ENCODE measurements around the gene CLMN.

The CLMN gene

DNA sequence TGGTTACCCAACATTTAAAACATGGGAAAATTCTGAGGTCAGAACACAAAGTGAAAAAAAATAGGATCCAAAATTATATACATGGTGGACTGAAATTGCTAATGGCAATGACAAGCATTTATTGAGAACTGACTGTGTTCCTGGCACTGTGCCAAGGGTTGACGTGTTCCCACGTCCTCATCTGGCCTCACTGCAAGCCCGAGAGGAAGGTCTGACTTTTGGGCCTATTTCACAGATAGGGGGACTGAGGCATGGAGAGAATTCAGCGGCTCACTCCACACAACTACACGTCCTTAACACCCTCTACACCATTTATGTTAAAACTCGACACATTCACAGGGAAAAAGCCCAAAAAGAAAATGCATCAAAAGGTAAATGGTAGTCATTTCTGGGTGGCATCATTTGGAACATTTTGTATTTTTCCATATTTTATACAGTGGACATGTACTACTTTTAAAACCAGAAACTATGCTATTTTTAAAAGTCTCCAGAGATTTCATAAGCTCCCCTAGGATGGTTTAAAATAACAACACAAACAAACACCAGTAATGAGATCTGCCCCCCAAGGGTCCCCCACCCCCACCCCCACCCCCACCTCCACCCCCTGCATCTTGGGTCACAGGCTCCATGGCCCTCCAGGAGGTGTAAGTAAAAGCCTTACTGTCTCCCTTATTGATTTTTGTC, 27.7 kb downstream of the CLMN start:
- TF ChIP-seq, protein P1, sequence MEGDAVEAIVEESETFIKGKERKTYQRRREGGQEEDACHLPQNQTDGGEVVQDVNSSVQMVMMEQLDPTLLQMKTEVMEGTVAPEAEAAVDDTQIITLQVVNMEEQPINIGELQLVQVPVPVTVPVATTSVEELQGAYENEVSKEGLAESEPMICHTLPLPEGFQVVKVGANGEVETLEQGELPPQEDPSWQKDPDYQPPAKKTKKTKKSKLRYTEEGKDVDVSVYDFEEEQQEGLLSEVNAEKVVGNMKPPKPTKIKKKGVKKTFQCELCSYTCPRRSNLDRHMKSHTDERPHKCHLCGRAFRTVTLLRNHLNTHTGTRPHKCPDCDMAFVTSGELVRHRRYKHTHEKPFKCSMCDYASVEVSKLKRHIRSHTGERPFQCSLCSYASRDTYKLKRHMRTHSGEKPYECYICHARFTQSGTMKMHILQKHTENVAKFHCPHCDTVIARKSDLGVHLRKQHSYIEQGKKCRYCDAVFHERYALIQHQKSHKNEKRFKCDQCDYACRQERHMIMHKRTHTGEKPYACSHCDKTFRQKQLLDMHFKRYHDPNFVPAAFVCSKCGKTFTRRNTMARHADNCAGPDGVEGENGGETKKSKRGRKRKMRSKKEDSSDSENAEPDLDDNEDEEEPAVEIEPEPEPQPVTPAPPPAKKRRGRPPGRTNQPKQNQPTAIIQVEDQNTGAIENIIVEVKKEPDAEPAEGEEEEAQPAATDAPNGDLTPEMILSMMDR (IDR thresholded peaks at IDR 0.05; ENCODE audit: low read depth, low read length), result no peak
- peak; percentile 73 for DNase-seq (ENCODE audit: low read depth, low spot score)
- in situ Hi-C loops (cut with HindIII; ENCODE audit: low sequenced_read_pairs), result no loop called here
- no peak overlapping the region for H3K4me3 ChIP-seq (ENCODE audit: low read depth, low read length)

DNA sequence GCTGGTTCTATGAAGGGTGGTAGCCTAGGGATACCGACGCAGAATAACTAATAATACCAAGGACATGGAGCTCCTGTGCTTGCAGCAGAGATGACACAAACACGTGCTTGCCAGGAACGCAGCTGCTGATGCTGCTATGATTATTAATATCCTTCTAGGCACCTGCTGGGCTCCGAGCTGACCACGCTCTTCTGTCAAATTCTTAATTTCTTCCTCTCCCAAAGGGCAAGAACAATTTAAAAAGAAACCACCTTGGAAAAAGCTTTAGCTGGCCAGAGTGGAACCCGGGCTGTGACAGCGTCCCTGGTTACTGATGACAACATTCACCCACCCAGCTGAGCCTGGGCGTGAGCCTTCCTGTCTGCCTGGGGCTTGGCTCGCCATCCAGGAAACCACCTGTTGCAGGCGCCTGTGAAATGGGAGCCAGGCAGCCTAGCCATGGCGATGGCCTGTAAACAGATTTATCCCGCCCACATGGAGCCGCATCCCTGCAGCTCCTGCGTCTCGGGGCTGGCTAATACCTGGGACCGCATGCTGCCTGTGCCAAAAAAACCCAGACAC, 28.8 kb downstream of the CLMN start:
- DNase-seq (ENCODE audit: low read depth, low spot score), result no peak
- TF ChIP-seq, protein P1 (IDR thresholded peaks at IDR 0.05; ENCODE audit: low read depth, low read length), result no peak
- in situ Hi-C loops (cut with HindIII; ENCODE audit: low sequenced_read_pairs), result no loop called here

DNA sequence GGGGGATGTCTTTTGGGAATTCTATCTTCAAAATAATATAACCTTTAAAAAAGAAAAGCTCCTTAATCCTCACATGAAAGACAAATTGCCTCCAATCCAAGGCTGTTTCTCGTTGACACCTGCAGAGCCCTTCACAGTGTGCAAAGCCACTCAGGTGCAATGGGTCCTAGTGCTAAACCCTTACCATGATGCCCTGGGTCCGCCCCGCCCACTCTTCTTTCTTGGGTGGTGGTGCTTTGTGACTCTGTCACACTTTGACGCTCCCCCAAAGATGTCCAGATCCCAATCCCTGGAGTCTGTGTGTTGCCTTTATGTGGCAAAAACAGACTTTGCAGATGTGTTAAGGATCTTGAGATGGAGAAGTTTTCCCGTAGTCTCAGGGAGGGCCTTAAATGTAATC, 29.7 kb downstream of the CLMN start:
- TF ChIP-seq, protein P1 (IDR thresholded peaks at IDR 0.05; ENCODE audit: low read depth, low read length), result no peak
- H3K4me3 ChIP-seq (ENCODE audit: low read depth, low read length), result no peak overlapping the region
- no peak for DNase-seq (ENCODE audit: low read depth, low spot score)
- in situ Hi-C loops (cut with HindIII; ENCODE audit: low sequenced_read_pairs), result no loop called here

More for the DNA sequence above, 28.8 kb downstream of the CLMN start:
- H3K4me3 ChIP-seq (ENCODE audit: low read depth, low read length), result no peak overlapping the region

DNA sequence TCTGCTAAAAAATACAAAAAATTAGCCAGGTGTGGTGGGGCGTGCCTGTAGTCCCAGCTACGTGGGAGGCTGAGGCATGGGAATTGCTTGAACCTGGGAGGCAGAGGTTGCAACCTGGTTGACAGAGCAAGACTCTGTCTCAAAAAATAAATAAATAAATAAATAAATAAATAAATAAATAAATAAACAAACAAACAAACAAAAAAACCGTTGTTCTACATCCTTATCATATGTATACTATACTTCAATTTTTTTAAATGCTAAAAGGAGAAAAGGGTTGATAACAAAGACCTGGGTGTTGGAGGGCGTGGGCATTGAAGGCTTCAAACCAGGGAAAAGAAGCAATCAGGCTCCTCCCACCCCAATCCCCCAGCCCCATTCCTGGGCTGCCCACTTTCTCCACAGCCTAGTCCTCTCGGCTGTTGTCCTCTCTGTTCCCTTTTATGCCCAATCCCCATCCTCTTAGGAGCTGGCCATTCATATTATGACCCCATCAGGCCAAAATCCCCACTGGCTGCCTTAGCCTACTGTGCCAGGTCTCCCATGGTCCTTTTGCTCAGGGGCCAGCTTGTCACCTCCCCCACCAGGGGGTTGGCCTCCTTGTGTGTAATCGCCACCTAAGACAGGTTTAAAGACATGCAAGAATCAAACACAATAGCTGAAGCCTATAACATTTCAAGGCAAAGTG, 30.2 kb downstream of the CLMN start:
- TF ChIP-seq, protein P1 (IDR thresholded peaks at IDR 0.05; ENCODE audit: low read depth, low read length), result no peak
- in situ Hi-C loops (cut with HindIII; ENCODE audit: low sequenced_read_pairs), result no loop called here
- no peak for DNase-seq (ENCODE audit: low read depth, low spot score)
- H3K4me3 ChIP-seq (ENCODE audit: low read depth, low read length), result no peak overlapping the region

DNA sequence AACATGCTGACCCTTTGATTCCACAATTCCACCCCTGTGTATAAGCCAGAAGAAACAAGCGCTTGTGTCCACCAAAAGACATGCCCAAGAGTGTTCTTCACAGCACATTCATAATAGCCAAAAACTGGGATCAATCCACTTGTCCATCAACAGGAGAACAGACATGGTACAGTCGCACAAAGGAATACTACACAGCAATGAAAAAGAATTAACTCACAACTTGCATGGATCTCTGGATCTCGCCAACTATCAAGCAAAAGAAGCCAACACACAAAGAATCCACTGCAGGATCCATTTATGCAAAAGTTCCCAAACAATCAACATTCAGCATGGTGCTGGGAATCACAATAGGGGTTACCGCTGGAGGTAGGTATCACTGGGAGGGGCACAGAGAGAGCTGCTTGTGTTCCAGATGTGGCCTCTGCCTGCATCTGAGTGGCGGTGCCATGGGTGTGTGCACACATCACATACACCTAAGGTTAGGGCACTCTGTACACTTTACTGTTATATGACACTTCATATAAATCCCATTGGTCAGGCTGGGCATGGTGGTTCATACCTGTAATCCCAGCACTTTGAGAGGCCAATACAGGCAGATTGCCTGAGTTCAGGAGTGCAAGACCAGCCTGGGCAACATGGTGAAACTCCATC, 30.9 kb downstream of the CLMN start:
- no peak overlapping the region for H3K4me3 ChIP-seq (ENCODE audit: low read depth, low read length)
- TF ChIP-seq, protein P1 (IDR thresholded peaks at IDR 0.05; ENCODE audit: low read depth, low read length), result no peak
- in situ Hi-C loops (cut with HindIII; ENCODE audit: low sequenced_read_pairs), result no loop called here
- DNase-seq (ENCODE audit: low read depth, low spot score), result no peak

DNA sequence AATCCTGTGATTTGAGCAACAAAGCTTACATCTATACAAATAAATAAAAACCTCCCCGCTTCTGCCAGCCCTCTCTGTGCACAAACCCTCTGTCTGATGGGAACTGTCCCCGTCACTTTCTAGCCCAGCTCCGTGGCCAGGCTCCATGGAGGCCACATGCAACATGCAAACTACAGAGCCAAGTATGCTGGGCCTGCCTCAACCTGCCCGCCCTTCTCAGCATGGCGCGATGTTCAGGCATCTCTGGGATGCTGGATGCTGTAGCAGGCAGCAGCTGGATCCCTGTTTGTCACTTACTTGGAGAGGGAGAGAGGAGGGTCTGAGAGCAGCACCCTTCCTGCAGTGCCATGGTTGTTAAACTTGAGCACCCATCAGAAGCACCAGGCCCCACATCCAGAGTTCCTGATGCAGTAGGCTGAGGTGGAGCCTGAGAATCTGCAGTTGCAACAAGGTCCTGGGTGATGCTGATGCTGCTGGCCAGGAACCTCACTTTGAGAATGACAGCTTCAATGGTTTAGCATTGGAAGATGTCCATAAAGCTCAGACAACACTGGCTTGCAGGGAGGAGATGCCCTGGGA, 32.4 kb downstream of the CLMN start:
- no peak overlapping the region for H3K4me3 ChIP-seq (ENCODE audit: low read depth, low read length)
- TF ChIP-seq, protein P1 (IDR thresholded peaks at IDR 0.05; ENCODE audit: low read depth, low read length), result no peak
- DNase-seq (ENCODE audit: low read depth, low spot score), result no peak
- in situ Hi-C loops (cut with HindIII; ENCODE audit: low sequenced_read_pairs), result no loop called here

Data from astrocyte of the spinal cord (primary cell).